PFSK-1 (cell line): ENCODE data around the gene MYBBP1A.

ENCODE experiments used
- FOXP2 ChIP-seq: optimal IDR thresholded peaks from 2 replicates; pipeline ENCODE3; 2011; ENCODE audit warnings: borderline replicate concordance, control low read depth, inconsistent platforms; ENCODE audit not compliant: insufficient read depth; ENCODE audit errors: extremely low read length, extremely low read depth
- POLR2AphosphoS5 ChIP-seq: IDR thresholded peaks from 2 replicates; pipeline ENCODE4 v1.6.1; 2012; ENCODE audit warnings: low read depth, mild to moderate bottlenecking, control low read depth, low read length, moderate library complexity
- SIN3A ChIP-seq: IDR thresholded peaks from 2 replicates; pipeline ENCODE4 v1.6.1; 2012; ENCODE audit warnings: mild to moderate bottlenecking, low read length, moderate library complexity, borderline replicate concordance; ENCODE audit not compliant: insufficient read depth
- TAF1 ChIP-seq: IDR thresholded peaks from 2 replicates; pipeline ENCODE4 v1.6.1; 2012; ENCODE audit warnings: low read length, control low read depth, borderline replicate concordance; ENCODE audit not compliant: insufficient read depth
- TF ChIP-seq, protein P1 (sequence below), 2 experiments: IDR thresholded peaks; 2 replicates each; pipeline versions ENCODE4 v1.6.1 to v1.8.0; 2011 to 2012; ENCODE audit warnings: low read depth in 2 of 2, low read length in 2 of 2, control low read depth in 1 of 2, inconsistent platforms in 1 of 2, mild to moderate bottlenecking in 1 of 2, moderate library complexity in 1 of 2; ENCODE audit not compliant: insufficient read depth in 1 of 2

MYBBP1A gene

DNA sequence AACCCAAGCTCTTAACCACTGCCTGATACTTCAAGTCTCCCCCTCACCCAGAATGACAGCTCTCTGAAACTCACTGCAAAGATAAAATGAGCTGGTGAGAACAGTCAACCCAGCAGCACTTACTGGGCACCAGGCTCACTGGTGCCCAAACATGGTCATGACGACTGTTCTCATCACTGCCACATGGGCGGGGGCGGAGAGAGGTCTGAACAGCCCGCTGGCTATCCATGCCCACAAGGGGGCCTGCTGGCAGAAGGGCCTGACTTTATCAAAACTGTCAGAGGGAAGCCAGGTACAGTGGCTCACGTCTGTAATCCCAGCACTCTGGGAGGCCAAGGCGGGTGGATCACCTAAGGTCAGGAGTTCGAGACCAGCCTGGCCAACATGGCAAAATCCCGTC lies 4.0 kb downstream of the MYBBP1A start:
- TF ChIP-seq POLR2AphosphoS5 = no peak
- TF ChIP-seq, protein P1, sequence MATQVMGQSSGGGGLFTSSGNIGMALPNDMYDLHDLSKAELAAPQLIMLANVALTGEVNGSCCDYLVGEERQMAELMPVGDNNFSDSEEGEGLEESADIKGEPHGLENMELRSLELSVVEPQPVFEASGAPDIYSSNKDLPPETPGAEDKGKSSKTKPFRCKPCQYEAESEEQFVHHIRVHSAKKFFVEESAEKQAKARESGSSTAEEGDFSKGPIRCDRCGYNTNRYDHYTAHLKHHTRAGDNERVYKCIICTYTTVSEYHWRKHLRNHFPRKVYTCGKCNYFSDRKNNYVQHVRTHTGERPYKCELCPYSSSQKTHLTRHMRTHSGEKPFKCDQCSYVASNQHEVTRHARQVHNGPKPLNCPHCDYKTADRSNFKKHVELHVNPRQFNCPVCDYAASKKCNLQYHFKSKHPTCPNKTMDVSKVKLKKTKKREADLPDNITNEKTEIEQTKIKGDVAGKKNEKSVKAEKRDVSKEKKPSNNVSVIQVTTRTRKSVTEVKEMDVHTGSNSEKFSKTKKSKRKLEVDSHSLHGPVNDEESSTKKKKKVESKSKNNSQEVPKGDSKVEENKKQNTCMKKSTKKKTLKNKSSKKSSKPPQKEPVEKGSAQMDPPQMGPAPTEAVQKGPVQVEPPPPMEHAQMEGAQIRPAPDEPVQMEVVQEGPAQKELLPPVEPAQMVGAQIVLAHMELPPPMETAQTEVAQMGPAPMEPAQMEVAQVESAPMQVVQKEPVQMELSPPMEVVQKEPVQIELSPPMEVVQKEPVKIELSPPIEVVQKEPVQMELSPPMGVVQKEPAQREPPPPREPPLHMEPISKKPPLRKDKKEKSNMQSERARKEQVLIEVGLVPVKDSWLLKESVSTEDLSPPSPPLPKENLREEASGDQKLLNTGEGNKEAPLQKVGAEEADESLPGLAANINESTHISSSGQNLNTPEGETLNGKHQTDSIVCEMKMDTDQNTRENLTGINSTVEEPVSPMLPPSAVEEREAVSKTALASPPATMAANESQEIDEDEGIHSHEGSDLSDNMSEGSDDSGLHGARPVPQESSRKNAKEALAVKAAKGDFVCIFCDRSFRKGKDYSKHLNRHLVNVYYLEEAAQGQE (IDR thresholded peaks at IDR 0.05; ENCODE audit: insufficient read depth in 1 of 2, low read depth in 2 of 2, low read length in 2 of 2) = no peak
- TF ChIP-seq FOXP2 = no peak
- TF ChIP-seq SIN3A = no peak
- TF ChIP-seq TAF1 = no peak

DNA sequence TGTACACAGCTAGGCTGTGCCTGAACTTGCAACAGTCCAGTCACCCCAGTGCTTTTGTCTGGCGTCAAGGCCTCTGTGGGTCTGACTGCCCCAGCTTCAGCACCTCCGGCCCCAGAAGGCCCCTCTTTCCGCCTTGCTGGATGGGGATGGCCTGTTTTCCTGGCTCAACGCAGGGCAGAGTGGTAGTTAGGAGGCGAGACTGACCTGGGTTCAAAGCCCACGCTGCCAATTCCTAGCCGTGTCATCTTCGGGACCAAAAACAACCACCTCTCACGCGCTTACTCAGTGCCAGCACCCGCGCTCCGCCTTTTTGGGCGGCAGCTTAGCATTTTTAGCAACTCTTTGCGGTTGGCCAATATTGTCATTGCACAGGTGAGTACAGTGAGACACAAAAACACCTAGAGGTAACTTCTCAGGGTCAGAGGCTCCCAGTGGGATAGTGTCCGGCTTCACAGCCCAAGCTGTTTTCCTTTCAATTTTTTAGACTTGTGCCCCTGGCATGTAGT lies 4.6 kb downstream of the MYBBP1A start:
- TF ChIP-seq, protein P1 (IDR thresholded peaks at IDR 0.05; ENCODE audit: insufficient read depth in 1 of 2, low read depth in 2 of 2, low read length in 2 of 2) = no peak
- TF ChIP-seq TAF1 (no peak), FOXP2 (no peak), SIN3A (no peak), POLR2AphosphoS5 (no peak)

DNA sequence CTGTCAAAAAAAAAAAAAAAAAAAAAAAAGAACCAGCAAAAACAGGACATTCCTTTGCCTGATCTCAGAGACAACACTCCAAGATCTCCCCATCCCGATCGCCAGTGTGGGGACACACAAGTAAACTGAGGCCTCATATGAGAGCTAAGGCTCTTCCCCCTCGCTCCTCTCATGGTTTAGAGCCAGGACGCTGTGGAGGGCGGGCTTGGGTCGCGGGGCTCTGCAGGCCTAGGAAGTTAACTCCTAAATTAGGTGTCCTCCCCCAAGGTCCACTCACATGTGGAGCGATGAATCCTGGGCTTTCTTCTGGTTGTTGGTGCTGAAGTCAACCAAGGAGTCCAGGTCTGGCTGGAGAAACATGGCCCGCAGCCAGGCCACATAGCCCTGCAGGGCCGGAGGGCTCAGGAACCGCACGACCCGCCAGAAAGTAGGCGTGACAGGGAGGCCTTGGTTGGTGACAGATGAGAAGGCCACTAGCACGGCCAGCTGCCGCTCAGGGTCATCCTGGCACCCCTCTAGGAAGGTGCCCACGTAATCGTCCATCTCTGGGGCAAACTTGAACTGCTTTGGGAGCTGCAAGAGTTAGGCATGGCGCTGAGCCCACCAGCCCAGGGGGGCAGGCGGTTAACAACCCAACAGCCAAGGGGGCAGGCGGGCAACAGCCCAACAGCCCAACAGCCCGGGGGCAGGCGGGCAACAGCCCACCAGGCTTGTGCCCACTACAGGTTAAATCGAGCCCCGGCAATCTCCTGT lies 5.2 kb downstream of the MYBBP1A start:
- TF ChIP-seq, protein P1 (IDR thresholded peaks at IDR 0.05; ENCODE audit: insufficient read depth in 1 of 2, low read depth in 2 of 2, low read length in 2 of 2) = no peak
- TF ChIP-seq FOXP2 (no peak), TAF1 (no peak), SIN3A (no peak), POLR2AphosphoS5 (no peak)

DNA sequence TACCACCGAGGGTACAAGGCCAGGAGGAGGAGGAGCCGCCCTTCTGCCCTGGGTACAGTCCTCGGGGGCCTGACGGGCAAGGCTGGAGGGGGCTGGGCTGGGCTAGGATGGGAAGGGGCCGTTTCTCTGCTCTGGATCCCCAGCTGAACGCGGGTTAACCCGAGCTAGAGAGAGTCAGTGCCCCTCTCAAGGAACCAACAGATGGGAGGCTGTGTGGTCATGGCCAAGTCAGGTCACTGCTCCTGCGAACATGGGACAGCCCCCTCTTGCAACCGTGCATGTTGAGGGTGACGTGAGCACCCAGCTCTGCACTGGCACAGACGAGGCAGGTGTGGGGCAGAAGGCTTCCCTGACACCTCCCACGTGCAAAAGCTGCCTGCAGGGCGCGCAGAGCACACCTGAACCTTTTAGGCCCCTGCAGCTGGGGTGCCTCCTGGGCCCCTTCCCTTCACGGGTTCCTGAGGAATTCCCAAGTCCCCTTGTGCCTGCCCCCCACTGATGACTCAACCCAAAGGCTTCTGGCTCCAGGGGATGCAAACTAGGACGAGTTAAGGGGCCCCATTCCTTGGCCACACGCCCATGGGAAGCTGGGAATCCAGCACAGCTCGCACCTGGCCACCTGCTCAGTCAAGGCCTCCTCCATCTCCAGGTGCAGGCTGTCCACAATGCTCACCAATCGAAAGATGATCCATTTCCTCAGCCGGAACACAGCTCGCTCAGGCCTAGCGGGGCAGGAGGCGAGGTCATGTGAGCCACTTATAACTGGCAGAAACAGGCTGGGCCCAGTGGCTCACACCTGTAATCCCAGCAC lies 6.3 kb downstream of the MYBBP1A start:
- TF ChIP-seq POLR2AphosphoS5 (no peak), FOXP2 (no peak), TAF1 (no peak), SIN3A (no peak)
- TF ChIP-seq, protein P1 (IDR thresholded peaks at IDR 0.05; ENCODE audit: insufficient read depth in 1 of 2, low read depth in 2 of 2, low read length in 2 of 2) = no peak
